Measurements from ENCODE around the gene PHYHD1. TPM values are rescaled to one million over a fixed set of nuclear protein-coding genes. Genes with fewer than 3 reads are reported as not detected.

PHYHD1 gene
- total RNA-seq, 2 donors from 2014 or later, result 15.2 to 18.0 TPM

DNA sequence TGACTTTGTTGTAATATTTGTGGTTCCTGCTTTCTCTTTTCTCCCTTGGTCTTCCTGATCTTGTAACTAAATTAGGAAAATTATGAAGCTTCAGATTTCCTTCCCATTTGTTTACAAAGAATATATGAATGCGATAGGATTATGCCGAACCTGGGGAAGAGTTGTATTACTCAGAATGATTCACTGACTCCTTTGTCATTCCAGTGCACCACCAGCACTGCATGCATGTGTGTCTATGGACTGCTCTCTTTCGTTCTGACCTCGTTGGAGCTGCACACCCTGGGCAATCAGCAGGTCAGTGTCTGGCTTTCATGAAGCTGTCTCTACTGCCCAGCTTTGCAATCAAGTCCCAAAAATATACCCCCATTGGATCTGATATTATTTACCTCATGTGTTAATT is 52.2 kb downstream of the PHYHD1 start:
- DNase-seq, result no peak
- Mint-ChIP-seq H3K4me3 (no peak overlapping the region), H3K4me1 (no peaks in the 10 kb centered on the region), H3K9me3 (no peaks in the 10 kb centered on the region), H3K27me3 (ENCODE audit: insufficient read depth) (no peaks in the 10 kb centered on the region), H3K27ac (no peak overlapping the region), H3K36me3 (ENCODE audit: low read depth) (peaks cover 75% of the 10 kb centered on the region)
- H3K27me3 ChIP-seq (ENCODE audit: control insufficient read depth, insufficient read depth, low read length, poor library complexity, severe bottlenecking), result no peaks in the 10 kb centered on the region
- H3K4me1 ChIP-seq (ENCODE audit: control insufficient read depth, insufficient read depth, low read length), result no peaks in the 10 kb centered on the region
- WGBS, 2 experiments (ENCODE audit: insufficient coverage in 1 of 2, insufficient read length in 1 of 2), result 96% methylated on average over 4 of the region's 4 CpGs
- H3K36me3 ChIP-seq (ENCODE audit: control insufficient read depth, insufficient read depth, low read length), result peaks cover 90% of the 10 kb centered on the region
- TF ChIP-seq CTCF (conservative IDR thresholded peaks at IDR 0.05), result no peak
- no peak overlapping the region for H3K27ac ChIP-seq (ENCODE audit: low read depth, low read length)
- H3K9ac ChIP-seq (ENCODE audit: extremely low read depth, low read length, poor library complexity, severe bottlenecking), result no peak overlapping the region
- H3K4me3 ChIP-seq (ENCODE audit: low read length), result no peak overlapping the region
- H3K9me3 ChIP-seq (ENCODE audit: control insufficient read depth, low read length), result no peaks in the 10 kb centered on the region

GRCh38 chr9:128979111-128979510 is 58.3 kb downstream of the PHYHD1 start:
- peaks cover 83% of the 10 kb centered on the region for H3K36me3 Mint-ChIP-seq (ENCODE audit: low read depth)
- no peaks in the 10 kb centered on the region for H3K9me3 ChIP-seq (ENCODE audit: control insufficient read depth, low read length)
- H3K4me3 ChIP-seq (ENCODE audit: low read length), result no peak overlapping the region
- 92 to 97% methylated on average over 2 to 3 of the region's 3 CpGs for WGBS, 2 experiments (ENCODE audit: insufficient coverage in 1 of 2, insufficient read length in 1 of 2)
- no peak for TF ChIP-seq CTCF (conservative IDR thresholded peaks at IDR 0.05)
- no peaks in the 10 kb centered on the region for H3K27me3 Mint-ChIP-seq (ENCODE audit: insufficient read depth)
- no peak overlapping the region for H3K27ac Mint-ChIP-seq
- no peak for DNase-seq
- H3K9me3 Mint-ChIP-seq, result no peaks in the 10 kb centered on the region
- H3K4me3 Mint-ChIP-seq, result no peak overlapping the region
- peaks cover 80% of the 10 kb centered on the region for H3K36me3 ChIP-seq (ENCODE audit: control insufficient read depth, insufficient read depth, low read length)
- H3K9ac ChIP-seq (ENCODE audit: extremely low read depth, low read length, poor library complexity, severe bottlenecking), result no peak overlapping the region
- no peaks in the 10 kb centered on the region for H3K4me1 ChIP-seq (ENCODE audit: control insufficient read depth, insufficient read depth, low read length)
- no peak overlapping the region for H3K27ac ChIP-seq (ENCODE audit: low read depth, low read length)
- H3K4me1 Mint-ChIP-seq, result no peaks in the 10 kb centered on the region
- H3K27me3 ChIP-seq (ENCODE audit: control insufficient read depth, insufficient read depth, low read length, poor library complexity, severe bottlenecking), result no peaks in the 10 kb centered on the region

- Mint-ChIP-seq H3K27ac (no peak overlapping the region), H3K4me1 (no peaks in the 10 kb centered on the region), H3K27me3 (ENCODE audit: insufficient read depth) (no peaks in the 10 kb centered on the region), H3K4me3 (no peak overlapping the region), H3K36me3 (ENCODE audit: low read depth) (peaks cover 89% of the 10 kb centered on the region), H3K9me3 (no peaks in the 10 kb centered on the region)
- Histone ChIP-seq H3K4me1 (ENCODE audit: control insufficient read depth, insufficient read depth, low read length) (no peaks in the 10 kb centered on the region), H3K27me3 (ENCODE audit: control insufficient read depth, insufficient read depth, low read length, poor library complexity, severe bottlenecking) (no peaks in the 10 kb centered on the region), H3K9me3 (ENCODE audit: control insufficient read depth, low read length) (no peaks in the 10 kb centered on the region), H3K4me3 (ENCODE audit: low read length) (no peak overlapping the region), H3K27ac (ENCODE audit: low read depth, low read length) (no peak overlapping the region), H3K9ac (ENCODE audit: extremely low read depth, low read length, poor library complexity, severe bottlenecking) (no peak overlapping the region), H3K36me3 (ENCODE audit: control insufficient read depth, insufficient read depth, low read length) (peaks cover 85% of the 10 kb centered on the region)
- no peak for TF ChIP-seq CTCF (conservative IDR thresholded peaks at IDR 0.05)
- DNase-seq, result no peak
- 86 to 95% methylated on average over 4 to 6 of the region's 8 CpGs for WGBS, 2 experiments (ENCODE audit: insufficient coverage in 1 of 2, insufficient read length in 1 of 2)
Measured at GRCh38 chr9:128983536-128983935, 62.8 kb downstream of the PHYHD1 start.

All from endodermal cell (in vitro differentiated cells).